Epidermal melanocyte (primary cell): ENCODE results near the gene SRSF7.
"Not testable (repeated sequence)": the region's sequence is repeated elsewhere in the genome, so short reads cannot be mapped to it uniquely, and the experiment has no call there.

Experiments
- DNase-seq: peaks from one replicate; pipeline ENCODE4 v3.0.0; 2011; ENCODE audit warnings: low spot score; ENCODE audit not compliant: insufficient read length

The SRSF7 gene

GRCh38 chr2:38754506-38754905, 3.3 kb upstream of the SRSF7 start:
- no peak for DNase-seq

DNA sequence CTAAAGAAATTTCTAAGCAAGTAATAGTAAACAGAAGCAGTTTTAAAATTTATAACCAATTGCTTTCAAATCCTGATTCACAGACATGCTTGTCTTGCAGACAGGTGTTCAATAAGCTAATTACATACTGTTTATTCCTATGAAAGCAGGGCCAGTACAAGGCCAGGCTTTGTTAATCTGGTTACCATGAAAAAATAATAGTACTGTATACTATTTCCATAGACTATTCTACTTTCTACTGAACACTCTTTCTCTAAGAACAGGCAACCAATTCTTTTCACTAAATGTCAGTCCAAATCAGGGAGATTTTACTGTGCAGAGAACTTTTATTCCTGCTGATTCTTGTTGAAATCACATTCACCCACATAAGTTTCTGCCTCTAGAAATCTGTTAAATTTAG, 2.9 kb upstream of the SRSF7 start:
- DNase-seq = no peak

DNA sequence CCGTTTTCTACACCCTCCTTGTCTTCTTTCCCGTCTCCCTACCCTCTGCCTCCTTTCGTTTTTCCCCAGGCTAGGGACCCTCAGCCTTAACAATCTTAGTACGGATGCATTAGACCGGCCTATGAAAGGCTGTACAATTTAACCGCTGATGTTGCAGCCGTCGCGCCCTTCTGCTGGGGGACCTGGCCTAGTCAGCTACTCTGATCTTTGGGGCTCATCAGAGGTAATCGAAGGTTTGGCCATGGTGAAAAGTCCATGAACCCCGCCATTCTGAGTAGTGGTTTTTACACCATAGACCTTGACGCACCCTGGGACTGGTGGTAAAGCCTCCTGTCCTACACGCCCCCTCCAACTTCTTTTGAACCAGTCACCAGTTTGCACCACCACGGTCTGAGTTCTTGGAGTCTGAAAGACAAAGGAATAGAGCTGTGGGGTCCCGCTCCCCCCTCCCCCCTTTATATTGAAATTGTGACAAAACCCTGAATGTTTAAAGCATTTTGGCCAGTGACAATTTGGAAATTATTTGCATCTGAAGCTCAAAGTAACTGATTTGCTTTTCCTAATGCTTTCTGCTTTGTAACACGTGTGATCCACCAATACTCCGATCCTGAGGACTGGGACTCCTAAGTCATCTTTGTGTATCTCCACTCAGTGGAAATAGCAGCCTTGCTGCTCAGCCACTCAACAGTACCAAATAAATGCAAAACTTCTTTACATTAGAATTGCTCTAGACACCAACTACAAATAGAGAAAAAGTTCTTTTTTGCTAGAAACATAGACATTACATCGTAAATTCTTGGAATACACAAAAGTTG, 642 bp upstream of the SRSF7 start:
- no peak for DNase-seq

DNA sequence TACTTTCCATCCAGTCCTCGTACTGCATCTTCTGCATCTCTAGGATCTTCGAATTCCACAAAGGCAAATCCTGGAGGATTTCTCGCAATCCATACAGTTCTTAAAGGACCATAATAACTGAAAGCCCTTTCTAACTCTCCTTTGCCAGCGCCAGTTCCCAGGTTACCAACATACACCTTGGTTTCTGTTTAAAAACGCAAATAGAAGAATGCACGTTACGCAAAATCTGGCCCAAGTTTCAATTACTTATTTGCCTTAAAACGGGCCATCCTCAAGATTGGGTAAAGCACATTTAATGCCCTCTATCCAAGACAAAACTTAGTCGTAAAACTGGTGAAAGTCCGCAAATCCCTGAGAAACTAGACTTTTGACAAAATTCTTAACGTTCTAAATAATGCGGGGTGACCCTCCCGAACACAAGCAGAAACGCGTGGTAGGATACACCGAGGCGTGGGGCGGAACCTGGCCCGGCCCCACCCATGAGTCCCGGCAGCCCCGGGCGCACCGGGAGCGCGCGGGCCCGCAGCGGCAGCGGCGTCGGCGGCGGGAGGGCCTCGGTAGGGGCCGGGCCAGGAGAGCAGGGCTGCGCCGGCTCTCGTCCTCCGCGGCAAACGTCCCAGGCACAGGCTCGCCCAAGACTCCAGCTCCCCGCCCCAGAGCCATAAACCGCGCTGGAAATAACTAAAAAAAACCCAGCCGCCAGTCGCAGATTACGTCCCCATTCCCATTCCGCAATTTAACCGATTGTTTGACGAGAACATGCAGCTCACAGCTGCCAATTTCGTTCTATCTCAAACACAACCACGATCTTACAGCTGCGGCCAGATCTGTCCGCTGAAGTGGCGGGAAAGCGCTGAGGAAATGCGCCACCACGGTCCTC, 910 bp downstream of the SRSF7 start:
- peak; percentile 44 for DNase-seq

DNA sequence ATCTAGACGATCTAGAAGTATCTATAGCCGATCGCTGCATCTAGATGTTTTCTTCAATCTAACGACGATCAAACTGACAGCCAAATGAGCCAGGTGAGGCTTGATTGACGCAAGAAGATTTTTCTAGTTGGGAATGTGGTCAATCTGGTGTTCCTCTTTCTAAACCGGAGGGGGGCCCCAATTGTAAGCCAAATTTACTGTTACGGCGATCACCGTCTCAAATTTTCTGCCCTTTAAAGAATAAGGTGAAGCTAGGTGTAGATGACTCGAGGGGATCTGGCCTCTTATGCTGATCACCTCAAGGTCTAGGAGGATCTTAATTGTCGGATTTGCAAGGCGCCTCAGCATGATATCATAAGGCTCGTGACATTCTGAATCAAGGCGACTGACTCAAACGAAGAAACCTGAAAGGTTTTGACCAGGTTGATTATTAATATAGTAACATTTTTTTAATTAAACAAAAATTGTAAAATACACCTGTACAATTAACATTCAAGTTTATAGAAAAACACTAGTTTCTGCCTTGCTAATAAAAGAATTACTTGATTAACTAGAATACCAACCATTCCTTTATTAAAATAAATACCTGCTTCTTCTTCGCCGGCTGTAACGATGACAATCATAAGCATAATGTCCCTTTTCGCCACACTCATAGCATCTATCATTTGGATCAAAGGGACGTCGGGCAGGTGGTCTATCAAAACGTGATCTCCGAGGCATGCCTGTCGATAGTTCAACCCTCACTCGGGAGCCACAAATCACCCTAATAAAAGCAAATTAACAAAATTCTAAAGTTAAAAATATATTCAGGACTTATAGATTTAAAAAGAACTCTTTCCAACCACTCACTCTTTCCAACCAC, 2.0 kb downstream of the SRSF7 start:
- DNase-seq = no peak

GRCh38 chr2:38748391-38748790, 2.8 kb downstream of the SRSF7 start:
- DNase-seq = no peak

- DNase-seq = no peak
Observed at GRCh38 chr2:38747819-38748218, 3.3 kb downstream of the SRSF7 start.

DNA sequence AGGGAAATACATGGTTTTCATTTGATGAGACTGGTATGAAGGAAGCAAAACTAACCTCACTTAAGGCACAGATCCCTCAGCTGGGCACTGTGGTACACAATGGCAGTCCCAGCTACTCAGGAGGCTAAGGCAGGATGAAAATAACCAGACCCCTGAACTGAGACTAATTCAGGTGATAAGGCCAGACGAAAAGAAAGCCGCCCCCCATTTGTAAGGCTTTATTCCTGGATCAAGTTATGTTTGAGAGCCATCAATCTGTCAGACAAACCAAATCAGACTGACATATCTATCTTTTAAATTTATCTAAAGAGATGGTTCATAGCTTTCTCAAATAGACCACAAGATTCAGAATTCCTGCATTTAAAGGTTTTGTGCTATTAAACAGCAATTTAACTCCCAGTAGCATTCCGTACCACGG, 4.1 kb downstream of the SRSF7 start:
- no peak for DNase-seq

DNA sequence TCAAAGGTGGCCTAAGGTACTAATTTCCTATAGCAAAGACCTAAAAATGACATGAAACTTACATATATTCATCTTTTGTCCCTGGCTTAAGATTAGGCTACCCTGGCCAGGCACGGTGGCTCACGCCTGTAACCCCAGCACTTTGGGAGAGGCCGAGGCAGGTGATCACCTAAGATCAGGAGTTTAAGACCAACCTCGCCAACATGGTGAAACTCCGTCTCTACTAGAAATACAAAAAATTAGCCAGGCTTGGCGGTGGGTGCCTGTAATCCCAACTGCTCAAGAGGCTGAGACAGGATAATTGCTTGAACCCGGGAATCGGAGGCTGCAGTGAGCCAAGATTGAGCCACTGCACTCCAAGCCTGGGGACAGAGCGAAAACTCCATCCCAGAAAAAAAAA, 5.9 kb downstream of the SRSF7 start:
- DNase-seq = no peak

- DNase-seq = no peak
Observed at GRCh38 chr2:38744399-38744780, 6.8 kb downstream of the SRSF7 start.

GRCh38 chr2:38743672-38744398, 7.3 kb downstream of the SRSF7 start:
- no peak for DNase-seq

GRCh38 chr2:38742797-38743559, 8.2 kb downstream of the SRSF7 start:
- no peak for DNase-seq

DNA sequence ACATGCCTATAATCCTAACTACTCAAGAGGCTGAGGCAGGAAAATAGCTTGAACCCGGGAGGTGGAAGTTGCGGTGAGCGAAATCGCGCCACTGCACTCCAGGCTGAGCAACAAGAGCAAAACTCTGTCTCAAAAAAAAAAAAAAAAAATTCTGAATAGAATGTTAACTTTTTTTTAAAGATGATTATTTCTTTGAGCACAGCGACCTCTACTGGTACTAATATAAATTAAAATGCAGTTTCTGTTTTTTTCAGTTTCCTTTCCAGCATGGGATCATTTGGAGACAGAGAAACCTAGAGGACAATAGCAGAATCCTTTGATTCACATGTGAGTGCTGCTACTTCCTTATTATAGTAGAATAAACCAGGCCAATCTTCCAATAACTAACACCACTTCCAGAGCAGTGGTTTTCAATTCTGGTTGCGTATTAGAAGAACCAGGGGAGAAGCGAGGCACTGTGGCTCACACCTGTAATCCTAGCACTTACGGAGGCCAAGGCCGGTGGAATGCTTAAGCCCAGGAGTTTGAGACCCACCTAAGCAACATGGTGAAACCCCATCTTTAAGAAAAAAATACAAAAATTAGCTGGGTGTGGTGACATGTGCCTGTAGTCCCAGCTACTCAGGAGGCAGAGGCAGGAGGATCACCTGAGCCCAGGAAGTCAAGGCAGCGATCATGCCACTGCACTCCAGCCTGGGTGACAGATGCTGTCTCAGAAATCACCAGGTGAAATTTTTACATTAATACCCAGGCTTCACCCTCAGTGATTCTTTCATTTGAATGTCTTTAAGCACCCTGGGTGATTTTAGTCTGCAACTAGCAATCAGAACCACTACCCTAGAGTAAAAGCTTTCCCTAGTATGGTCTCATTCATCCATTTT, 10.1 kb downstream of the SRSF7 start:
- no peak for DNase-seq

DNA sequence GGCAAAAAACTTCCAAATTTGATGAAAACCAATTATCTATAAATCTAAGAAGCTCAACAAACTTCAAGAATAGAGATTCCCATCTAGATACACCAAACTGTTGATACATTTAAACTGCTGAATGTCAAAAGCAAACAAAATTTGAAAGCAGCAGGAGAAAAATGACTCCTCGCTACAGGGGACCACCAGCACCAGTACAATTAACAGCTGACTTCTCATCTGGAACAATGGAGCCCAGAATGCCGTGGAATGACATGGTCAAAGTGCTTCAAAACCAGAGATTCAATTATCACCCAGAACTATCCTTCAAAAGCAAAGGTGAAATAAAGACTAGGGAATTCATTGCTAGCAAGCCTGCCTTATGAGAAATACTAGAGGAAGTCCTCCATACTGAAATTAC, 11.6 kb downstream of the SRSF7 start:
- DNase-seq = no peak

- no peak for DNase-seq
Observed at GRCh38 chr2:38737925-38738324, 13.2 kb downstream of the SRSF7 start.

DNA sequence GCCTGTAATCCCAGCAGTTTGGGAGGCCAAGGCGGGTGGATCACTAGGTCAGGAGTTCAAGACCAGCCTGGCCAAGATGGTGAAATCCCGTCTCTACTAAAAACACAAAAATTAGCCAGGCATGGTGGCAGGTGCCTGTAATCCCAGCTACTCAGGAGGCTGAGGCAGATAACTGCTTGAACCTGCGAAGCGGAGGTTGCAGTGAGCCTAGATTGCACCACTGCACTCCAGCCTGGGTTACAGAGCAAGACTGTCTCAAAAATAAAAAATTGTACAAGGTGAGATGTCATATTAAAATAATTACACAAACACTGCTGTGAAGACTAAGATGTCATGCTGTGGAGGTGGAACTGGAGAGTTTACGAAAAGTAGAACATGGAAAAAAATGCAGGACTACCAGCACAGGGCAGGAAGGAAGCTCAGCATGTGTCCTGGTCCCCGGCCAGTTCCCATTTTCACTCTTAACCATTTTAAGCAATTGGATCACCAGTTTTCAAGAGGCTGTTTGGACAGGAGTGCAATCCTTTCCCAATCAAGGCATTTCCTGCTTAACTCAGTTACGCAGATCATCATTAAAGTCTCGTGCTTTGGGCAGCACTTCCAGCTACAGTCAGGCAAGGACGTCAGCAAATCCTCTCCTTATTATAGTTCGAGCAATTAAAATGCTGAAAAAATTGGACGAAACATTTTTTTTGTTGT, 14.0 kb downstream of the SRSF7 start:
- not testable (repeated sequence) for DNase-seq

- DNase-seq = no peak
Observed at GRCh38 chr2:38735999-38736320, 15.2 kb downstream of the SRSF7 start.

- no peak for DNase-seq
Observed at GRCh38 chr2:38734299-38735058, 16.7 kb downstream of the SRSF7 start.
